Left lobe of liver (tissue), 2 donors: ENCODE data around the gene CLDN14. TPM values are rescaled to one million over a fixed set of nuclear protein-coding genes. Genes with fewer than 3 reads are reported as not detected.
"Not testable (repeated sequence)": the region's sequence is repeated elsewhere in the genome, so short reads cannot be mapped to it uniquely, and the experiment has no call there.

Experiments
- ATAC-seq: fragments of 200-7000 bp; cut with Tn5 transposase; one replicate; pipeline ENCODE4 v1.9.1; 2020; ENCODE audit warnings: mild to moderate bottlenecking, moderate library complexity
- DNase-seq: peaks from one replicate; pipeline ENCODE4 v3.0.0-alpha.2; 2020; ENCODE audit warnings: low spot score
- total RNA-seq: library from RNA; stranded (reverse); gene quantifications from one replicate; pipeline ENCODE4 v1.2.1, GENCODE V29; 2021
- donor health status: DM: no; HTN: no; CAD: no; lungs with moderate emphysema.
- donor health status: DM: no; HTN: yes; CAD: no.

Gene CLDN14
- total RNA-seq, 1 donor from 2014 or later, result 16.4 TPM

DNA sequence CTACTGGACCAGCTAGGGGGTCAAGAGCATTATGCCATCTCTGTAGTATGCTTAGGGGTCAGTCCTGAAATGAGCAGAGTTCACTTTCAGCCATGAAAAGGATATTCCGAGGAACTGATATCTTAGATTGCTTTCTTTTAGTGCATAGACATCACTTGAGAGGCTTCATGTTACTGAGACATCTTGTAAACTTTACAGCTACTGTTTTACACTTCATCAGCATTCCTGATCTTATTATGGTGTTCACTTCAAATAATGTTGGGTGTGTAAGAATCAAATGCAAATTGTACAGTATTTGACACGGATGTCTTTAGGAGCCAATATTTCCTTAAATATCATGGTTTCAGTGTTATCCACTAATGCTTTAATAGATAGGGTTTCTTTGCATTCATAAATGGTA, 22.4 kb upstream of the CLDN14 start:
- ATAC-seq, result no peak
- DNase-seq, result no peak

DNA sequence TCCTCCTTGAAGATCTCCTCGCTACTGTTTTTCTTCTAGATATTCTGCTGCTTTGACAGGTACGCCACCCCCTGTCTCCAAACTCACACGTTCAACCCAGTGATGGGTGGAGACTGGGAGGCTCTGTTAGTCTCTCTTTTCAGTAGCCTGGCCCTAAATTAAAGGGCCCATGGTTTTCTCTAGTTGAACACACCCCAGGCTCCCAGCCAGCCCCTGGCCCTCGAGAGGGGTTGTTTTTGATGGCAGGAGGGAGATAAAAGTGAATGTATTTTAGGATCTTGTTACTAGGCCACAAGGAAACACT, 21.6 kb upstream of the CLDN14 start:
- ATAC-seq (peak; percentile 68), DNase-seq (peak; percentile 70)

DNA sequence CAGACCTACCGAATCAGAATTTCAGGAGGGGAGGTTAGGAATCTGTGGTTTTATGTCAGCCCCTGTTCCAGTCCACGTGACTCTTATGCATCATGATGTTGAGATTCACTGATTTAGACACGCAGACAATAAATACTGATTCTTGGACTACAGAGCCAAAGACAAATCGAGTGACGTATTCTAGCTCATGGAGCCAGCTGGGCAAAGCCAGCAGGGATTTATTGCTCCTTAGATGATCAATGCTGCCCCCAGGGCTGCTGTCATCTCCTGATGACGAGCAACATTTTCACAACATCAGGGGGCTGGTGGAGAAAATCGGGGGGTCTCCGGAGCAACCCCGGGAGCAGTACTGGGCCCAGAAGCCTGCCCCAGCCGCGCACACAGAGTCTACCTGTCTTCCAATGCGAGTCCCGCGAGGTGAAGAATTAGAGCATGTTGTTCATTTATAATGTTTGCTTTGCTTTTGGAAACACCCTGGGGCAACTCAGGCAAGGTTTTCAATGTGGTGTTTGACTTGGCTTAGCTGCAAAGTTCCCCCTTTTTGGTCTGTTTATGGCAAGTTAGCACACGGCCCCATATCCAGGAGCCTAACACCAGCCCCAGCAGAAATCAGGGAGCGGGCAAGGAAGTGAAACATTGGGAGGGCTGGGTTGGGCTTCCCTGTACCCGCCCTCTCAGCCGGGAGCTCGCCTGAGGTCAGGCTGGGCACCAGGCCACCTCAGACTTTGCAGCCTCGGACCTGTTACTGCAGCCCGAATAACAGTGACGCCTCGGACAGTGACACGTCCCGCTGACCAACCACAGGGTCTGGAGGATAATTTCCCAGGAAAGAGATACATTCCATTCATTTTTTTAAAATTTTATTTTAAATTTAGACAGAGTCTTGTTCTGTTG, 19.9 kb upstream of the CLDN14 start:
- DNase-seq (peak; percentile 93), ATAC-seq (peak; percentile 86)

DNA sequence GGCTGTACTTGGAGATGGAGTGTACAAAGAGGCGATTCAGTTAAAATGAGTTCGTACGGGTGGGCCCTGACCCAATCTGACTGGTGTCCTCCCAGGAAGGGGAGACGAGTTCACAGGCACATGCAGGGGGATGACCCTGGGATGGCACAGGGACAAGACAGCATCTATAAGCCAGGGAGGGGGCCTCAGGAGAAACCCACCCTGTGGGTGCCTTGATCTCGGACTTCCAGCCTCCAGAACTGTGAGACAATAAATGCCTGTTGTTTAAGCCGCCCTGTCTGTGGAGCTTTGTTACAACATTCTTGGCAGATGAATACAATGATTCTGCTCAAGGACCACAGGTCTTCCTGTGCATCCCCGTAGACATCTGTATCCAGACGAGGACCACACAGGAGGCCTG, 14.6 kb upstream of the CLDN14 start:
- ATAC-seq (no peak), DNase-seq (no peak)

DNA sequence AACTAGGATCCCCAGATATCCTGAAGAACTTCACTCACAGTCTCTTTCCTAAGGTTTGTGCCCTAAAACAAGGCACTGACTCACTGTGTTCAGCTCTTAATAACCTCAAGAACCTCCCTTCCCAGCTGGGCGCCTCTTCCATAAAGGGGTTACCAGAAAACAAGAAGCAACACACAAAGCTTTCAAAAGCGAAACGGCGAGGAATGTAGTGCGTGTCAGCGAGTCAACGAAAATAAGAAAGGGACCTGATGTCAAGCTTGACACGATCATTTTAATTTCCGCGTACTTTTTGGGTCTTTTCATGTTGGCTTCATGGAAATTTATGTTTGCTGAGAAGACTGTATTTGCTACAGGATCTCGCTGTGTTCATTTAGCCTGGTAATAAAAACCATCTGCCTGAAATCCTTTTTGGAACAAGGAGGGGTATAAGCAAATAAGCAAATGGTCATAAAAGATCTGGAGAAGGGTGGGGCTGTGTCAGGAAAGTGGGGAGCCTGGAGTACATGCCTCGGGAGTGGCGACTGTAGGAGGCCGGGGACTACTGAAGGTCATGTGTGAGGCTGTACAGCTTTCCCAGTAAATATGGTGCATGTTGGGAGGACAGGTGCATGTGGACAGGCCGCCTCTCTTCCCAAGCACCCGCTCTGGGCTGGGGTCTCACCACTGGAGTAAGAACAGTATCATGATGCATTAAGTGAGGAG, 11.4 kb upstream of the CLDN14 start:
- no peak for ATAC-seq
- DNase-seq, result no peak

DNA sequence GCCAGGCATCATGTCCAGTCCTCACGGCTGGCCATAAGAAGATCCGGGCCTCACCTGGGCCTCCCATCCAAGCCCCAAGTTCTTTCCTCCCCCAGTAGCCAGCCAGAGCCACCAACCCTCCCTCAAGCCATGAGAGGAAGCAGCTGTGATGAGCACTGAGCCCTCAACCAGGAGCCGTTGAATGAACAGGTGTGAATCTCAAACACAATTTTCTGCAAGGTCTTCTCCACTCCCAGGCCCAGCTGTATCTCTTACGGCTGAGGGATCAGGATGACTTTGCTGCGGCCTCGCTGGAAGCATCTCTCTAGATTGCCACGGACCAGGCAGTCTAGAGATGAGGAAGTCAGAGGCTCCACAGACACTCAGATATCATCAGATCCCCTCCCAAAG, 9.8 kb upstream of the CLDN14 start:
- no peak for DNase-seq

DNA sequence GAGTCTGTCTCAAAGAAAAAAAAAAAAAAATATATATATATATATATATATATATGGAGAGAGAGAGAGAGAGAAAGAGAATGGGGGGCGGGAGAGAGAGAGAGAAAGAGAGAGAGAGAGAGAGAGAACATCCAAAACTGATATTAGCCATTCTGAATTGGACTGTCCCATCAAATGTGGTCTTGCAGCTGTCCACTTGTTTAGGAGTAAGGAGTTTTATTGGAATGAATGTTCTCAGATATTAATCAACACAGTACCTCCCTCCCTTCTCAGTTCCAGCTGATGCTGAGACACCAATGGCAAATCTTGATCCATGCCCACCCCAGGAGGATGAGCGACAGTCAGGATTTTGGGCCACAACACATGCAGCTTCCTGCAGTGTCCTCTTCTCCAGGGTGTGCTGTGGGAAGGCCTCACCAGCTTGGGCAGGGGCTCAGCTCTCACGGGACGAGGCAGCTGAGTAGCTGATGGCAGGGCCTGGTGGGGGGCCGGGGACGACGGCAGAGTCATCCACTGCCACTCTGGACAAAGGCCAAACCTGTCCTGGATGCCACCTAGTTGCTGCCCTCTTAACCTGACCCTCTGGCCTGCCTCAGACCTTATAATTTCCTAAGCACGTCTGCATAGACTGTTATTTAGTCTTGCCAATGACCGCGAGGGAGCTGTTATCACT, 9.3 kb upstream of the CLDN14 start:
- ATAC-seq, result peak; percentile 29
- DNase-seq, result no peak

More for the DNA sequence above, 9.8 kb upstream of the CLDN14 start:
- ATAC-seq, result no peak

DNA sequence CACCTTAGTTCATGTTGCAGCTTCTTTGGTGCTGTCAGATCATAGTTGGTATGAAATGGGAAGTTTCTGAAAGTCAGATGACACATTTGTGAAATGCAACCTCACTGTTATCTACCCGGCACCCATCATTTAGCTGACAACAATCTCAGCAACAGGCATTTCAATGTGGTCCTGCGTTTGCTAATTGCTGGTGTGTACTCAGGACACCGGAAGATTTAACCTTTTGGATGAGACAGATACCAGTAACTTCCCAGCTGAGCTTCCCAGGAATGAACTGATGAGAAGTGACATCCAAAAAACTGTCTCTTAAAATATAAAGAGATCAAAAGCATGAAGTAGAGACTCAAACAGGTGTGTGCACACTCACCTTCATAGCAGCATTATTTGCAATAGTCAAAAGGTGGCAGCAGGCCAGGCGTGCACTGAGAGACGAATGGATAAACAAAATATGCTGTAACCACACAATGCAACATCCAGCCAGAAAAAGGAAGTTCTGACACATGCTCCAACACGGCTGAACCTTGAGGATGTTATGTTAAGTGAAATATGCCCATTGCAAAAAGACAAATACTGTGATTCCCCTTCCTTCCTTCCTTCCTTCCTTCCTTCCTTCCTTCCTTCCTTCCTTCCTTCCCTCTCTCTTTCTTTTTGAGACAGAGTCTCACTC, 7.9 kb upstream of the CLDN14 start:
- ATAC-seq (peak; percentile 83), DNase-seq (peak; percentile 82)

DNA sequence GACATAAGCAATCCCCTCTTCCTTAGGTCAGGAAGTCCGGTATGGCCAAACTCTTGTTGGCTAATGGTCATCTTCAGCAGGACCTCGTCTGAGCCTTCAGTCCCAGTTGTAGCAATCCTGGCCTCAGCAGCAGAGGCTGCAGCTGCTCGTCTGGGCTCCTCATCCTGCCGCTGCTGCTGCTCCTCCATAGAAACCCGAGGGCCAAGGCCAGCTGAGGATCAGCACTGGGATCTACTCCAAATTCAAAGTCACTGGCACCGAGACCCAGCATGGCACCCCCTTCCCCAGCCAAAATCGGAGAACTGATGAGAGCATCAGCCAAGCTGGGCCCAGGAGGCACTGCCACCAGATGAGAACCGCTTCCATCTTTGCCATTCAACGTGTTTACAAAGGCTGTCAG, 6.3 kb upstream of the CLDN14 start:
- no peak for ATAC-seq
- DNase-seq, result no peak

DNA sequence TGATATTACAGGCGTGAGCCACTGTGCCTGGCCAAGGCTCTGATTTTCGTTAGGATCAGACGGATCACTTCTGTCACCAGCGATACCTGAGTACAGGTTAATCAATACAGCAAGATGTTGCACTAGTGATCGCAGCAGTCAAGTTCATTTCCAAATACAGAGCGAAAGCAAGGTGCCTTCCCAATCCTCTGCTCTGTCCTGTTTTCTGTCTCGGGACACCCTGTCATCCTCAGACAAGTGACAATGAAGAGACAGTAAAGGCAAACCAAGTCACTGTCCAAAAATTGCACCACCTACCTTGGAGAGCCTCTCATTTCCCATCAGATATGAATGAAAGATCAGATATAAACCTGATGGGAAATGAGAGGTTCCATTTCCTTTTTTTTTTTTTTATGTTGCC, 5.6 kb upstream of the CLDN14 start:
- no peak for DNase-seq
- no peak for ATAC-seq

DNA sequence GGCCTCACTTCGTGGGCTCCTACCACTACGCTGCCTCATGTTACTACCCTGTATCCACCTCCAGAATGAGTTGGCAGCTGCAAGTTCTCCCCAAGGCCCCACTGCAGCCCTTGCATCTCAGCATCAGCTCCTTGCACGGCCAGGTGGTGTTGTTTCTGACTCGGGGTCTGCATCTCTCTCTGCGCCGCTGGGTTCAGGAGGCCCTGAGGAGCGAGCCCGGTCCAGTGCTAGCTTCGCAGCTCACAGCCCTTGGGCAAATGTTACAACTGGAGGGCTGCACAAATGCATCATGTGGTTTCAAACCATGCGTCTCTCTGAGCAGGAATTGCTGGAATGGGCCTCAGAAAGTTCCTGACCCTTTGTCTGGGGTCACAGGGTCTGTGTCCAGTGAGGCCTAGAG, 3.2 kb upstream of the CLDN14 start:
- DNase-seq (no peak), ATAC-seq (no peak)

DNA sequence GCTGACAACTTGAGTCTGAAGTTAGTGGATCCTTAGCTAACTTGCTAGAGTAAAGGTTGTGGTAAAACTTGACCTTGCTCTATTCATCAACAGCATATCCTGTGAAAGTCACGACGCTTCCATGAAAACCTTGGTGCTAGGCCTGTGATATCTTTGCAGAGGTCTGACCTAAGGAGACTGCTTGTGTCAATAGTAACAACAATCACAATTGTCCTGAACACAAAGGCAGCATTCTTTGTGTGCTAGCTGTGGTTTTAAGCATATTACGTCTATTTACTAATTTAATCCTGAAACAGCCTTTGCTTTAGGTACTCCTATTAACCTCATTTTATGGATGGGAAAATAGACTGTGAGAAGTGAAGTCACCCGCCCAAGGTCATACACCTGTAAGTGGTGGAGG, 2.8 kb upstream of the CLDN14 start:
- ATAC-seq (no peak), DNase-seq (no peak)

DNA sequence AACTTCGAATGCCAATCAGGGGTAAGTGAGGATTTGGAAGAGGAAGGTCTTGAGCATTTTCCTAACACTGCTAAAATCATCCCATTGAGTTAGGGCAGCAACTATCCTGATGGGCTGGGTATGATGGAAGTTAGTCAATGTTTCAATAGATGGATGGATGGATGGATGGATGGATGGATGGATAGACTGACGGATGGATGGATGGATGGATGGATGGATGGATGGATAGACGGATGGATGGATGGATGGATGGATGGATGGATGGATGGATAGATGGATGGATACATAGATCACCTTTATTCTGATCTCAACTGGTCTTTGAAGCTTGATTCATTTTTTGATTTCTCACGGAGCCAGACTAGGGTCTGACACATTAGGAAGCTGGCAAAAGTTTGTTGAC, 2.3 kb upstream of the CLDN14 start:
- no peak for DNase-seq
- ATAC-seq, result no peak

DNA sequence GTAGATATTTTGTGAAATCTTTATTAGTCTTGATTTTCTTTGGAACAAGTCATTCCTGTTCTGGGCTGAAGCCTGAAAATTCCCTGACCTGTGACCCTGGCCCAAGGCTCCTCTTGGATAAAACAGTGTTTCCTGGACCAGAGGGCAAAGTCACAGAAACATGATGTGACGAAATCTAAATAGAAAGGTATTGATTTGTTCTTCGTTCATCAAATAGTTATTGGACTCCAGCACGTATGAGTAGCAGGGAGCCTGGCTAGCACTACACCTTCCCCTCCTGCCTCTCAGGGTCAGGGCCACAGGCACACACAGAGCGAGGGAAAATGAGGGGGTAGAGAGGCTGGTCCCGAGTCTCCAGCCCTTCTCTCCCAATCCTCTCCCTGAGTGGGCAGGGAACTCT, 1.7 kb upstream of the CLDN14 start:
- ATAC-seq (peak; percentile 59), DNase-seq (peak; percentile 84)

DNA sequence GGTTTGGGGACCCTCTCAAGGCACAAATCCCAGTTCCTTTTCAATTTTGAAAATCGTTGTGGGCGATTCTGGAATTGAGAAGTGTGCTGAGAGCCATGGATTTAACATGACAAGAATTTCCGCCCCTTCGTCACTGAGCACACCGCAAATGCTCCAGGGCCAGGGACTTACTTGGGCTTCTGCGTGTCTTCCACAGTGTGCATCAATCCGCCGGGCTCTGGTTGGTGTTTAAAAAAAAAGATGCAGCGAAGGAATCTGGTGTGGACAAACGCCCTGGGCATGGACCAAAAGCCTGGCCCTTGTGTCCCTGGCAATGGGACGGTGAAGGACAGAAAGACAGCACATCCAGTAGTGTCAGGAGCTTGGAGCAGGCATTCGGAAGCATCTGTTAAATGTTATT, 696 bp upstream of the CLDN14 start:
- ATAC-seq, result peak; percentile 9
- no peak for DNase-seq

DNA sequence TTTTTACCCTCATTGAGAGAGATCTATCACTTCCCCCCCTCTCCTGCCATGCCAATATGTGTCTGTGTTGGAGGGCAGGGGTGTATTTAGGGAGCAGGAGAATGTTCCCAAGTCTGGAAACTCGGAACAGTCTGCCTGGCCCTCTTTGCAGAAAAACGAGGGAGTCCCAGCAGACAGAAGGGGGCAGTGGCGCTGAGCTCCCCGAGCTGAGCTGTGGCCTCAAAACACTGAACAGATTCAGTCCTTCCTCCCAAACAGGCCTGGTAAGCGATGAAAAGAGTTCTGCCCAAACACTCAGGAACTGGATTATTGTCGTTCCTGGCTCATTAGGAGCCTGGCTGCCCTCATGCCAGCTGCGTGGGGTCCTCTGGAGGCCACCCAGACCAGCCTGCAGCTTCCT, 981 bp downstream of the CLDN14 start:
- DNase-seq, result no peak
- peak; percentile 31 for ATAC-seq

DNA sequence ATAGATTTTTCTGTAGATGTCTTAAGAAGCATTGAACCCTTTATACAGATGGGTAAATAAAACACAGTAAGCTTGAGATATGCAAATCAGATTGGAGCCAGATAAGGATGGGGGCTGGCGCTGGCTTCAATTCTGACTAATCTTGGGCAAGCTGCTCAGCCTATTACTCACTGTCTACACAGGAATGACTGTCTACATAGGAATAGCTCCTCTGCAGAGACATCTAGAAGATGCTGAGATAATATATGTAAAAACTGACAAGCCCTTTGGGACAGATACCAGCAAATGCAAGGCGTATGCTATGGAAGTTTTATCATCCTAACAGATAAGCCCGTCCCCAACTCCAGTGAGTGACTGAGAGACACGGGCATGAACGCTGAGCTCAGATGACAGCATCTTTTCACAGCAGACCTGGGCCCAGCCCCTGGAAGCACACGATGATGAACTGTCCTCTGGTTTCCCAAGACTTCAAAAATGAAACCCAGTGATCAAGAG, 1.7 kb downstream of the CLDN14 start:
- DNase-seq (no peak), ATAC-seq (peak; percentile 14)

DNA sequence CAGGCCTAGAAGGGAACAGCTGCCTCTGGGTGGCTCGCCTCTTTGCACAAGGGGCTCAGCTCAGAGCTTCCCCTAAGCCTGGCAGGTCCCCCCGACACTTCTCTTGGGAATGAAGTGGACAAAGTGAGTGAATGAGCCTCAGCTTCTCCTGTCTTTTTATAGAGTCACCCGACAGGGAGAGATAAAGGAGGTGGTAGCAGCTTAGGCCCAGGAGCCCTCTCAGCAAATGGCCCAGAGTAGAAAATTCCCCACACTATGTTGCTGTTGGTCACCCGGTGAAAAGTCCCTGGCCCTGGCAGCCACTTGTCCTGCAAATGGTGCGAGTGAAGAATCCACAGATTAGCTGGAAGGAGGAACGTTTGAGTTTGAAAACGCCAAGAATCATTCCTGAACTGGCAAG, 2.4 kb downstream of the CLDN14 start:
- DNase-seq (no peak), ATAC-seq (no peak)

DNA sequence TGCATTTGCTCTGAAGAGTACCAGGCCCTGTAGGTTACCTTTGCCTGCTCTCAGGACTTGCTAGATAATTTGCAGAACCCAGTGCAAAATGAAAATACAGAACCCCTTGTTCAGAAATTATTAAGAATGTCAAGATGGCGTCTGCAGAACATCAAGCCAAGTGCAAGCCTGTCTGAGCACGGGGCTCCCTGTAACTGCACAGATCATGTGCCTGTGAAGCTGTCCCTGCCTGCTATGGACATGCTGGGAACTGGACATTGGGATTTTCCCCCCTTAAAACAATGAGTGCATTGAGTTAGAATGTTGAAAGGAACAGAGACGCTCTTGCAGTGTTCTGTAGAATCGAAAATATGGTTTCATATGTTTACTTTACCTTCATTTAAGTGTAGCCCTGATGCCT, 2.9 kb downstream of the CLDN14 start:
- no peak for ATAC-seq
- DNase-seq, result no peak

DNA sequence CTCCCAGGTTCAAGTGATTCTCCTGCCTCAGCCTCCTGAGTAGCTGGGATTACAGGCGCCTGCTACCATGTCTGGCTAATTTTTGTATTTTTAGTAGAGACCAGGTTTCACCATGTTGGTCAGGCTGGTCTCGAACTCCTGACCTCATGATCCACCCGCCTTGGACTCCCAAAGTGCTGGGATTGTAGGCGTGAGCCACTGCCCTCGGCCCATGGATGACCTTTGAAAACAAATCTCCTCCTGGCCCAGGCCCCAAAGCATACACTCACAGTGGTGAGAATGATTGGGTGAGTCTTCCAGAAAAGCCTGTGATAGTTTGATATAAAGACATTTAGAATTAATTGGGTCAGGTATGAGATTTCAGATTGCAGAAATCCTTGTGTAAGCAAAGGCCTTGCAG, 3.4 kb downstream of the CLDN14 start:
- not testable (repeated sequence) for DNase-seq, ATAC-seq

DNA sequence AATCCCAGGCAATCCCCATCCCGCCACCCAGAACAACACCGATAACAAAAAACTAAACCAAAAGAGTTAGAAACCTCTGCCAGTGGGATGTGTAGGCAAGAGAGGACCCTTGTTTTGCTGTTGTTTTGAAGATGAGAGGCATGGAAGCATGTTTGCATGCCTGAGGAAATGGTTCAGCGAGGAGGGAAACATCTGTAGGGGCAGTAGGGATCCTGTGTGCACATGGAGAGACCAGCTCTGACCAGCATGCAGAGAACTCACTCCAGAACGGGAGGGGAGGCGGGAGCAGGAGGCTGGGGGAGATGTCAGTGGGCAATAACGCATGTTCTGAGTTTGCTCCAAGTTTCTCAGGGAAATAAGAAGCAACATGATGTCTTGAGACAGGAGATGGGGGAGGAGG, 5.3 kb downstream of the CLDN14 start:
- no peak for DNase-seq
- ATAC-seq, result no peak
